ENCODE measurements around the gene STX8.
"Not testable (repeated sequence)": the region's sequence is repeated elsewhere in the genome, so short reads cannot be mapped to it uniquely, and the experiment has no call there.

The STX8 gene

DNA sequence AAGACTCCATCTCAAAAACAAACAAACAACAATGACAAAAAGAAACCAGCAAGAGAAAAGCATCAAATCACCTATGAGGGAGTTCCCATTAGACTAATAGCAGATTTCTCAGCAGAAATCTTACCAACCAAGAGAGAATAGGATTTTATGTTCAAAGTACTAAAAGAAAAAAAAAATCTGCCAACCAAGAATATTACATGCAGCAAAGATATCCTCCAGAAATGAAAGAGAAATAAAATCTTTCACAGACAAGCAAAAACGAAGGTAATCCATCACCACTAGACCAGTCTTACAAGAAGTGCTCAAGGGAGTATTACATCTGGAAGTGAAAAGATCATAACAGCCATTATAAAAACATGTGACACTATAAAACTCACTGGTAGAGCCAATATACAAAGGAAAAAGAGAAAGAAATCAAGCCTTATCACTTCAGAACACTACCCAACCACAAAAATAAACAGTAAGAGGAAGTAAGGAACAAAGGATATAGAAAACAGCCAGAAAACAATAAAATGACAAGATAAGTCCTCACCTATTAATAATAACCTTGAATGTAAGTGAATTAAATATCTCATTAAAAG lies 66.3 kb downstream of the STX8 start:
- DNase-seq (ENCODE audit: low spot score): no peak

DNA sequence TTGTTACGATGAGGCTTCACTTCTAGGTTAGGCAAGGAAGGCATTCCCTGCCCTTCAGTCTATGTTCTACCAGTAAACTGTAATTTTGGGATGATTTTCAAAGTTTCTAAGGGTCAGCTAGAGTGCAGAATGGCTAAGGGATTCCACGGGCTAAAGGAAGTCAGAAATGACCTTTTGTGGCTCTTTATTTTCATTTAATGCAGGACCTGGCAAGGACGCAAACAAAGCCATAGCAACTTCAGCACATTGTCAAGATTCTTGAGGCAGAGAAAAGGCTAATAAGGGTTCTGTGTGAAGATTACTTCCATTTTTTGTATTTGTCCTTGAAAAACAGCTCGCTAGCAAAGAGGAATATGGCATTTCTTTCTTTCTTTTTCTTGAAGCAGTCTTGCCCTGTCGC lies 76.6 kb downstream of the STX8 start:
- no peak for DNase-seq (ENCODE audit: low spot score)

- no peak for DNase-seq (ENCODE audit: low spot score)
Observed at GRCh38 chr17:9498490-9498889, 77.1 kb downstream of the STX8 start.

- peak; percentile 56 for DNase-seq (ENCODE audit: low spot score)
Observed at GRCh38 chr17:9488556-9488955, 87.1 kb downstream of the STX8 start.

DNA sequence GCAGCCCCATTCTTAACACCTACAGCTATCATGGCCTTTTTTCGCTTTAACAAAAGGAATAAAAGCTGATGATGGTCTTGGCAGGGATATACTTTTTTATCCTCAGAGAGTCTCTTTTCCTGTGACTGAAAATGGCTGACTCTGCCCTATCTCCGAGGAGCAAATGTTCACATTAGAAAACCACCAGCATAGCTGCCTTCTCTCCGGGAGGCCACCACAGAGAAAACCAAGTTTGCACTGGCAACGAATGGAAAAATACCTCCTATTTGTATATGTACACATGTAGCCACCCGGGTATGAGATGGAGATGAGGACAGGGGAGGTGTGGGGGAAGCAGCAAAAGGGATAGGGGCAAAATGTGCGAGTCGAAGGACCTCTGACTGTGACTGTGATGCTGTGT lies 88.2 kb downstream of the STX8 start:
- DNase-seq (ENCODE audit: low spot score): no peak

DNA sequence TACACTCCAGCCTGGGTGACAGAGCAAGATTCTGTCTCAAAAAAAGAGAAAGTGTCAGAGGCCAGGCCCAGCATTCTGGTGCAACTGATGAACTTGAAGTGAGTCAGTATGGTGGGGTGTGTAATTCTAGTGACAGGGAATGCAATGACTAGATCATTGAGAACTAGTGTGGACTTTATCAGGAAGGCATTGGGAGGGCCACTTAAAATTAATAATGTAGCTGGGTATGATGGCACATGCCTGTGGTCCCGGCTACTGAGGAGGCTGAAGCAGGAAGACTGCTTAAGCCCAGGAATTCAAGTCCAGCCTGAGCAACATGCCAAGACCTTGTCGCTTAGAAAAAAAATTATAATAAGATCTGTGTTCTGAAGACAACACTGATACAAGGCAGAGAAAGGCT lies 90.8 kb downstream of the STX8 start:
- DNase-seq (ENCODE audit: low spot score): peak; percentile 22

GRCh38 chr17:9479964-9480363 lies 95.7 kb downstream of the STX8 start:
- no peak for DNase-seq (ENCODE audit: low spot score)

- DNase-seq (ENCODE audit: low spot score): no peak
Observed at GRCh38 chr17:9478889-9479288, 96.7 kb downstream of the STX8 start.

DNA sequence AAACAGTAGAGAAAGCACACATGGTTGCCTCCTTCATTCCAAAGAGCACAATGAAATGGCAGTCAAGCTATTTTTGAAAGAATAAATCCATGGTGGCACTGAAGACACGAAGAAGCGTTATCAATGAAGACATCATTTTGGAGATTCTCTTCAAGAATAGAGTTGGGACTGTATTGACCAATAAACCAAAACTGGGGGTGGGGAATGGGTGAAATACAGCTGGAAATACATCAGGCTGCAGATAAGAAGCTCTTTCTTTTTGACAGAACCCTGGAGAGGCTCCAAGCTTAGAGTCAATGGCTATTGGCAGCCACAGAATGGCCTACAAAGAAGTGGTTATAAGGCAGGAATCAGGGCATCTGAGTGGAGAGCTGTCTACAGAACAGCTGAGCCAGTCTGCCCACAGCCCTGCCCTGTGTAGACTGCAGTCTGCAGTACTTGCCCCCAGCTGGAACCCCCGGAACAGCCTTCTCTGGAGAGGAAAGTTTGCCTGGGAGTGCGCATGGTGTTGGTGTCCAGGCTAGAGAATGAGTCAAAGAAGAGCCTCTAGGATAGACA lies 100.4 kb downstream of the STX8 start:
- no peak for DNase-seq (ENCODE audit: low spot score)

GRCh38 chr17:9473711-9474110 lies 101.9 kb downstream of the STX8 start:
- peak; percentile 84 for DNase-seq (ENCODE audit: low spot score)

GRCh38 chr17:9472541-9472940 lies 103.1 kb downstream of the STX8 start:
- DNase-seq (ENCODE audit: low spot score): peak; percentile 59

DNA sequence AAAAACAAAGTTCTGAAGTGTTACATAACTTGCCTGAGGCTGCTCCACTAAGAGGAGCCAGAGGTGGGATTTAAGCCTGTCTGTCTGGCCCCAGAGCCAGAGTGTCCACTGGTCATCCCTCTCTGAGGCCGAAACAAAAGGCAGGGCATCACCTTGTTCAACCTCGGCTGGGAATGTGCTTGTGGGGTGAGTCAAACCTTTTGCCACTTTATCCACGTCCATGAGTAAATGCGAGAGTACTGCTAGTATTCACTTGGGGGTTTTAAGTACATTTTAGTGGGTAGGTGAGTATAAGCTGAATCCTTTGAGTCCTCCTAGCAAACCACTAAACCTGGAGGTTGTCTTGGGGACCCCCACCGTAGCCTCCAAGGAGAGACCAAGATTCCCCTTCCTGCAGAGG lies 103.5 kb downstream of the STX8 start:
- DNase-seq (ENCODE audit: low spot score): peak; percentile 65

- no peak for DNase-seq (ENCODE audit: low spot score)
Observed at GRCh38 chr17:9470171-9470570, 105.4 kb downstream of the STX8 start.

- no peak for DNase-seq (ENCODE audit: low spot score)
Observed at GRCh38 chr17:9468937-9469336, 106.7 kb downstream of the STX8 start.

- no peak for DNase-seq (ENCODE audit: low spot score)
Observed at GRCh38 chr17:9468532-9468931, 107.1 kb downstream of the STX8 start.

- no peak for DNase-seq (ENCODE audit: low spot score)
Observed at GRCh38 chr17:9467518-9467917, 108.1 kb downstream of the STX8 start.

DNA sequence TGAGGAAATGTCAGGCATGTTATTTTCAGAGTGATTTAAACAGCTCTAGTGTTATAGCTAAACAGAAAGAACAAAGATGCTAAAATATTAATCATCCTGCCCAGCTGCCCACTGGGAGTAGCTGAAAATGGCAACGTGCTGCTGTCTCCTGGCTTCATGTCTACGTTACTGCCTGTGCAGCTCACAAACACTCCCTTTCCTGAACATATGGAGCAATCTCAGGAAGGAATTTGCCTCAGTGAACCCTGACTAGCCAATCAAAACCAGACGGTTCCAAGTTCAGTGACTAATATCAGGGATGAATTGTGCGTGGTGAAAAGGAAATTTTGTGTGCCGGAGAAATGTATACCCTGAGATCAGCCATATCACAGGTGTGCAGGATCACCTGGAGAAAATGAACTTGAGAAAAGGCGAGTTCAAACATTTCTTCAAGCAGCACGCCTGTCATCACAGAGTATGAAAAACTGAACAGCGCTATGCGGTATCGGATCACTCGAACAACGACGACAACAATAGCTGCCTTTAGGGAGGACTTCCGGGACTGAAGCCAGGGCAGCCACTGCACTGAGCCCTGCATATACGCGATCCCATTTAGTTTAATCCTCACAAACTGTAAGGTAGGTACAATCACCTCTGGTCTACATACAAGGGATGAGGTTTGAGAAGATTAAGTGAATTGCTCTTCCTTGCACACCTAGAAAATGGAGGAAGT lies 110.3 kb downstream of the STX8 start:
- DNase-seq (ENCODE audit: low spot score): no peak

DNA sequence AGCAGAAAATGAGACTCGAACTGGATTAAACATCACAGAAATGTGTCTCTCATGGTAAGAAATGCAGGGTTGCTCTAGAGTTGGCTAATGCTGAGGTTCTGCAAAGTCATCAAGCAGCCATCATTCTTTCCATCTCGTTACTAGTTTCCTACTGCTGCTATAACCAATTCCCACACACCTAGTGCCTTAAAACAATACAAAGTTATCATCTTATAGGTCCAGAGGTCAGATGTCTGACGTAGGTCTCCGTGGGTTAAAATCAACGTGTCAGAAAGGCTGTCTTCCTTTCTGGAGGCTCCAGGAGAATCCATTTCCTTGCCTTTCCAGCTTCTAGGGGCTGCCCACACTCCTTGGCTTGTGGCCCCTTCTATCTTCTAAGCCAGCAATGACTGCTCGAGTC lies 118.6 kb downstream of the STX8 start:
- DNase-seq (ENCODE audit: low spot score): no peak

GRCh38 chr17:9456330-9456729 lies 119.3 kb downstream of the STX8 start:
- no peak for DNase-seq (ENCODE audit: low spot score)

DNA sequence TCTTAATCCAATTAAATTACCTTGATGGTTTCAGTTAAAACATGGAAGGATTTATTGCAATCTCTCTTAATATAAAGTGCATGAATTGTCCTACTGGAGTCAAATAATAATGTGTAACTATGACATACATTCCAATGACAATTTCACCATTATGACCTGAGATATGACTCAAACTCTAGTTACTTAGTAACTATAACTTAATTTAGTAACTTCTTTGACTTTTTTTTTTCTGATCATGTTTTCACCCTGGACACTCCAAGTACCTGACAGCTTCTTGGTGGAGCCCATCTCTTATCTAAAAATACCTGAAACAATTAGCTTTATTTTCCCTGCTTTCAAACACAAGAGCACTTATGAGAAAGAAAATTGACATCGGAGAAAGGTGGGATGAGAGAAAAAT lies 123.7 kb downstream of the STX8 start:
- peak; percentile 68 for DNase-seq (ENCODE audit: low spot score)

DNA sequence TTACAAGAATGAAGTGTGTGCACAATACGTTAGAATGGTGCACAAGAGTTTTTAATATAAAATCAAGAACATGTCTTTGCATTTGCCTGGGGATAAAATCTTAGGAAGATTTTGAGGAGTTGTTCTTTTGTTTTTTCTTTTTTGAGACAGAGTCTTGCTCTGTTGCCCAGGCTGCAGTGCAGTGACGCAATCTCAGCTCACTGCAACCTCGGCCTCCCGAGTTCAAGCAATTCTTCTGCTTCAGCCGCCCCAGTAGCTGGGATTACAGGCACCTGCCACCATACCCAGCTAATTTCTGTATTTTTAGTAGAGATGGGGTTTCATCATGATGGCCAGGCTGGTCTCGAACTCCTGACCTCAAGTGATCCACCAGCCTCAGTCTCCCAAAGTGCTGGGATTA lies 128.3 kb downstream of the STX8 start:
- not testable (repeated sequence) for DNase-seq (ENCODE audit: low spot score)

- no peak for DNase-seq (ENCODE audit: low spot score)
Observed at GRCh38 chr17:9446528-9446927, 129.1 kb downstream of the STX8 start.

DNA sequence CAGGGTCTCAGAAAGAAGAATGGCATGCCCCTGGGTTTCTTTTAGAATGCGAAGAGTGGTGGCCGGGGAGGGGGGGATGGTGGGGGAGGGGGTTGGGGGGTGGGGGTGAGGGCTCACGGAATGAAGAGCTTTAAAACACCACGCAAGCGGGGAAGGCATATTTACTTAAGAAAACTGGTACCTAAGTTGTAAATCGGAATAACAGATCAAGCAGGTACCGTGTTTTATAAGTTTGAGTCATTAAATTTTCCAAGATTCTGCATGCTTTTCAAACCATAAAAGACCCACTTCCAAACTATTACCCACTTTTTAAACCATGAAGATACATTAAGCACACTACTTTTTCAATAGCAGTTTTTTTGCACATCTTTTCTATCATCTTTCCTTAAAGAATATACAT lies 130.2 kb downstream of the STX8 start:
- no peak for DNase-seq (ENCODE audit: low spot score)

GRCh38 chr17:9444687-9445086 lies 130.9 kb downstream of the STX8 start:
- DNase-seq (ENCODE audit: low spot score): no peak

Measured in kidney tubule cell (primary cell).